ENCODE measurements around the gene LST1. TPM values are rescaled to one million over a fixed set of nuclear protein-coding genes. Genes with fewer than 3 reads are reported as not detected.
"Not testable (repeated sequence)": the region's sequence is repeated elsewhere in the genome, so short reads cannot be mapped to it uniquely, and the experiment has no call there.

The LST1 gene
- total RNA-seq, 1 experiment from 2014 or later, result 5.1 TPM

GRCh38 chr6:31545291-31545690 lies 40.8 kb upstream of the LST1 start:
- peaks cover 46% of the 10 kb centered on the region for H3K79me2 ChIP-seq (ENCODE audit: low read length)
- peak; percentile 78 for DNase-seq
- H3K9me2 ChIP-seq (replicated peaks; ENCODE audit: insufficient read depth, low read length), result no peaks in the 10 kb centered on the region
- H3K36me3 ChIP-seq (ENCODE audit: insufficient read depth, low read length), result peaks cover 23% of the 10 kb centered on the region
- peaks cover 73% of the 10 kb centered on the region for H3K4me1 ChIP-seq (ENCODE audit: low read length)
- H3K4me3 ChIP-seq (ENCODE audit: low read length), result peak overlapping the region; percentile 69
- H3K27me3 ChIP-seq (ENCODE audit: low read length), result no peaks in the 10 kb centered on the region
- peaks cover 8% of the 10 kb centered on the region for H4K20me1 ChIP-seq (ENCODE audit: insufficient read depth, low read depth, low read length)
- H3K27ac ChIP-seq (ENCODE audit: low read length), result peak overlapping the region; percentile 87
- H2AFZ ChIP-seq (ENCODE audit: low read length), result no peak overlapping the region
- peak overlapping the region; percentile 72 for H3K9ac ChIP-seq (ENCODE audit: low read length)
- no peaks in the 10 kb centered on the region for H3K9me3 ChIP-seq (ENCODE audit: low read length)
- peak overlapping the region; percentile 85 for H3K4me2 ChIP-seq (ENCODE audit: low read depth, low read length, poor library complexity, severe bottlenecking)

- H2AFZ ChIP-seq (ENCODE audit: low read length), result no peak within 1 kb of the TSS
Observed at GRCh38 chr6:31546339-31546957, 39.6 kb upstream of the LST1 start, which contains the start of gene ATP6V1G2. Gene ATP6V1G2 (minus strand): TSS chr6:31546608. CDS start chr6:31546559, 49 bp downstream.

GRCh38 chr6:31546958-31547726 lies 38.9 kb upstream of the LST1 start, which contains the start of gene NFKBIL1:
Gene NFKBIL1 (plus strand): TSS chr6:31547608. CDS start chr6:31547695, 87 bp downstream.
- H2AFZ ChIP-seq (ENCODE audit: low read length), result no peak within 1 kb of the TSS
- peaks cover 70% of the 10 kb centered on the region for H3K4me1 ChIP-seq (ENCODE audit: low read length)
- no peaks in the 10 kb centered on the region for H3K9me2 ChIP-seq (replicated peaks; ENCODE audit: insufficient read depth, low read length)
- no peaks in the 10 kb centered on the region for H3K9me3 ChIP-seq (ENCODE audit: low read length)
- DNase-seq, result peak; percentile 99
- H3K4me3 ChIP-seq (ENCODE audit: low read length), result peak within 1 kb of the TSS; percentile 72
- peak within 1 kb of the TSS; percentile 85 for H3K4me2 ChIP-seq (ENCODE audit: low read depth, low read length, poor library complexity, severe bottlenecking)
- H3K27ac ChIP-seq (ENCODE audit: low read length), result peak within 1 kb of the TSS; percentile 88
- H3K9ac ChIP-seq (ENCODE audit: low read length), result peak within 1 kb of the TSS; percentile 75
- H3K79me2 ChIP-seq (ENCODE audit: low read length), result peaks cover 30% of the 10 kb centered on the region
- no peaks in the 10 kb centered on the region for H4K20me1 ChIP-seq (ENCODE audit: insufficient read depth, low read depth, low read length)
- no peaks in the 10 kb centered on the region for H3K27me3 ChIP-seq (ENCODE audit: low read length)
- peaks cover 12% of the 10 kb centered on the region for H3K36me3 ChIP-seq (ENCODE audit: insufficient read depth, low read length)

More at GRCh38 chr6:31546339-31546957, 39.6 kb upstream of the LST1 start, which contains the start of gene ATP6V1G2:
- Histone ChIP-seq H3K9me3 (ENCODE audit: low read length) (no peaks in the 10 kb centered on the region), H3K27me3 (ENCODE audit: low read length) (no peaks in the 10 kb centered on the region), H3K27ac (ENCODE audit: low read length) (peak within 1 kb of the TSS; percentile 87), H3K9ac (ENCODE audit: low read length) (peak within 1 kb of the TSS; percentile 75), H3K4me1 (ENCODE audit: low read length) (peaks cover 70% of the 10 kb centered on the region), H3K4me2 (ENCODE audit: low read depth, low read length, poor library complexity, severe bottlenecking) (peak within 1 kb of the TSS; percentile 85), H4K20me1 (ENCODE audit: insufficient read depth, low read depth, low read length) (no peaks in the 10 kb centered on the region; the same call in 1 of the 2 replicates), H3K79me2 (ENCODE audit: low read length) (peaks cover 34% of the 10 kb centered on the region), H3K9me2 (replicated peaks; ENCODE audit: insufficient read depth, low read length) (no peaks in the 10 kb centered on the region), H3K4me3 (ENCODE audit: low read length) (peak within 1 kb of the TSS; percentile 72), H3K36me3 (ENCODE audit: insufficient read depth, low read length) (peaks cover 12% of the 10 kb centered on the region)
- DNase-seq, result peak; percentile 96

GRCh38 chr6:31547727-31548543 lies 38.1 kb upstream of the LST1 start:
- H3K4me3 ChIP-seq (ENCODE audit: low read length), result peak overlapping the region; percentile 72
- H3K4me2 ChIP-seq (ENCODE audit: low read depth, low read length, poor library complexity, severe bottlenecking), result peak overlapping the region; percentile 85
- H2AFZ ChIP-seq (ENCODE audit: low read length), result no peak overlapping the region
- H3K4me1 ChIP-seq (ENCODE audit: low read length), result peaks cover 65% of the 10 kb centered on the region
- H3K27me3 ChIP-seq (ENCODE audit: low read length), result no peaks in the 10 kb centered on the region
- DNase-seq, result peak; percentile 40
- H4K20me1 ChIP-seq (ENCODE audit: insufficient read depth, low read depth, low read length), result no peaks in the 10 kb centered on the region
- peaks cover 22% of the 10 kb centered on the region for H3K79me2 ChIP-seq (ENCODE audit: low read length)
- H3K36me3 ChIP-seq (ENCODE audit: insufficient read depth, low read length), result peaks cover 12% of the 10 kb centered on the region
- no peaks in the 10 kb centered on the region for H3K9me2 ChIP-seq (replicated peaks; ENCODE audit: insufficient read depth, low read length)
- H3K27ac ChIP-seq (ENCODE audit: low read length), result peak overlapping the region; percentile 88
- H3K9ac ChIP-seq (ENCODE audit: low read length), result peak overlapping the region; percentile 75
- no peaks in the 10 kb centered on the region for H3K9me3 ChIP-seq (ENCODE audit: low read length)

- Histone ChIP-seq H3K36me3 (ENCODE audit: insufficient read depth, low read length) (peaks cover 12% of the 10 kb centered on the region), H3K9ac (ENCODE audit: low read length) (peak overlapping the region; percentile 75), H3K79me2 (ENCODE audit: low read length) (peaks cover 16% of the 10 kb centered on the region)
Observed at GRCh38 chr6:31548544-31548873, 37.6 kb upstream of the LST1 start.

GRCh38 chr6:31551371-31551770 lies 34.7 kb upstream of the LST1 start:
- Histone ChIP-seq H3K27ac (ENCODE audit: low read length) (peak overlapping the region; percentile 88), H3K4me1 (ENCODE audit: low read length) (peaks cover 52% of the 10 kb centered on the region), H3K79me2 (ENCODE audit: low read length) (peaks cover 14% of the 10 kb centered on the region), H3K36me3 (ENCODE audit: insufficient read depth, low read length) (peaks cover 11% of the 10 kb centered on the region)
- H3K9me3 ChIP-seq (ENCODE audit: low read length); H3K9ac ChIP-seq (ENCODE audit: low read length); H3K4me3 ChIP-seq (ENCODE audit: low read length); H2AFZ ChIP-seq (ENCODE audit: low read length); H4K20me1 ChIP-seq (ENCODE audit: insufficient read depth, low read depth, low read length); H3K27me3 ChIP-seq (ENCODE audit: low read length); H3K4me2 ChIP-seq (ENCODE audit: low read depth, low read length, poor library complexity, severe bottlenecking); H3K9me2 ChIP-seq (replicated peaks; ENCODE audit: insufficient read depth, low read length): not testable (repeated sequence)
- peak; percentile 90 for DNase-seq

More at GRCh38 chr6:31548544-31548873, 37.6 kb upstream of the LST1 start:
- Histone ChIP-seq H3K4me1 (ENCODE audit: low read length) (peaks cover 59% of the 10 kb centered on the region), H2AFZ (ENCODE audit: low read length) (no peak overlapping the region), H3K27ac (ENCODE audit: low read length) (peak overlapping the region; percentile 88), H3K4me2 (ENCODE audit: low read depth, low read length, poor library complexity, severe bottlenecking) (peak overlapping the region; percentile 85), H4K20me1 (ENCODE audit: insufficient read depth, low read depth, low read length) (no peaks in the 10 kb centered on the region), H3K4me3 (ENCODE audit: low read length) (peak overlapping the region; percentile 72), H3K9me3 (ENCODE audit: low read length) (no peaks in the 10 kb centered on the region), H3K9me2 (replicated peaks; ENCODE audit: insufficient read depth, low read length) (no peaks in the 10 kb centered on the region), H3K27me3 (ENCODE audit: low read length) (no peaks in the 10 kb centered on the region)
- DNase-seq, result peak; percentile 40

GRCh38 chr6:31556307-31556706 lies 29.8 kb upstream of the LST1 start:
- Histone ChIP-seq H3K4me1 (ENCODE audit: low read length) (peaks cover 68% of the 10 kb centered on the region), H3K9ac (ENCODE audit: low read length) (peak overlapping the region; percentile 45), H3K9me3 (ENCODE audit: low read length) (no peaks in the 10 kb centered on the region), H3K9me2 (replicated peaks; ENCODE audit: insufficient read depth, low read length) (no peaks in the 10 kb centered on the region), H3K4me3 (ENCODE audit: low read length) (no peak overlapping the region), H3K4me2 (ENCODE audit: low read depth, low read length, poor library complexity, severe bottlenecking) (peak overlapping the region; percentile 83), H2AFZ (ENCODE audit: low read length) (no peak overlapping the region), H3K36me3 (ENCODE audit: insufficient read depth, low read length) (0 out of 2 replicates have a peak, but pooled peaks cover 3% of the 10 kb centered on the region), H4K20me1 (ENCODE audit: insufficient read depth, low read depth, low read length) (no peaks in the 10 kb centered on the region), H3K79me2 (ENCODE audit: low read length) (peaks cover 8% of the 10 kb centered on the region; the same call in 1 of the 2 replicates), H3K27ac (ENCODE audit: low read length) (peak overlapping the region; percentile 99), H3K27me3 (ENCODE audit: low read length) (no peaks in the 10 kb centered on the region)
- DNase-seq, result peak; percentile 53
